IgD-negative memory B cell (primary cell): Measurements from ENCODE around the gene ZNF791. TPM values are rescaled to one million over a fixed set of nuclear protein-coding genes. Genes with fewer than 3 reads are reported as not detected.
"Not testable (repeated sequence)": the region's sequence is repeated elsewhere in the genome, so short reads cannot be mapped to it uniquely, and the experiment has no call there.

ENCODE experiments used
- H3K27ac Mint-ChIP-seq, 3 donors: one replicate each; pipeline ENCODE4 v1.8.0; 2020 to 2022; ENCODE audit warnings: mild to moderate bottlenecking in 3 of 3, mixed read lengths in 3 of 3, moderate library complexity in 1 of 3
- H3K27me3 Mint-ChIP-seq: one replicate; pipeline ENCODE4 v1.8.0; 2021; ENCODE audit warnings: mixed read lengths
- H3K36me3 Mint-ChIP-seq: one replicate; pipeline ENCODE4 v1.8.0; 2020; ENCODE audit warnings: mild to moderate bottlenecking, mixed read lengths
- H3K4me1 Mint-ChIP-seq, 3 donors: one replicate each; pipeline ENCODE4 v1.8.0; 2020 to 2022; ENCODE audit warnings: mixed read lengths in 3 of 3, mild to moderate bottlenecking in 1 of 3
- H3K4me3 Mint-ChIP-seq, 4 donors: one replicate each; pipeline ENCODE4 v1.8.0; 2020 to 2022; ENCODE audit warnings: mild to moderate bottlenecking in 4 of 4, mixed read lengths in 4 of 4, moderate library complexity in 3 of 4
- H3K9me3 Mint-ChIP-seq, 3 donors: one replicate each; pipeline ENCODE4 v1.8.0; 2020 to 2021; ENCODE audit warnings: mixed read lengths in 3 of 3, mild to moderate bottlenecking in 1 of 3
- polyA plus RNA-seq: library from polyadenylated mRNA; unstranded; fragments of 300-500 nt; fragmentation: Illumina TruSeq; gene quantifications from one replicate; pipeline ENCODE4 v1.2.3, GENCODE V29; 2021

The ZNF791 gene
- polyA plus RNA-seq, 1 donor from 2014 or later, result 13.3 TPM

DNA sequence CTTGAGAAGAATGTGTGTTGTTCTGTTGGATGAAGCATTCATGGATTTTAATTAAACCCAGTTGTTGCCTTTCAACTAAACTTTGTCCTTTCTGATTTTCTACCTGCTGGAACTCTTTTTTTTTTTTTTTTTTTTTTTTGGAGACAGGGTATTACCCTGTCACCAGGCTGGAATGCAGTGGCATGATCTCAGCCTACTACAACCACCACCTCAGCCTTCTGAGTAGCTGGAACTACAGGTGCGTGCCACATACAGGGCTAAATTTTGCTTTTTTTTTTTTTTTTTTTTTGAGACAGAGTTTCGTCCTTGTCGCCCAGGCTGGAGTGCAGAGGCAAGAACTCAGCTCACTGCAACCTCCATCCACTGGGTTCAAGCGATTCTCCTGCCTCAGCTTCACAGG is 6.9 kb downstream of the ZNF791 start:
- Mint-ChIP-seq H3K36me3 (peaks cover 1% of the 10 kb centered on the region), H3K4me1 (peaks cover 21 to 42% (median 42%) of the 10 kb centered on the region in 3 donors), H3K9me3 (no peaks in the 10 kb centered on the region), H3K4me3 (peak overlapping the region in 1 of 4 donors; percentile 70), H3K27ac (no peak overlapping the region), H3K27me3 (no peaks in the 10 kb centered on the region)

- Mint-ChIP-seq H3K27ac (peak overlapping the region in 1 of 3 donors; percentile 56), H3K4me1 (peaks cover 5 to 19% (median 17%) of the 10 kb centered on the region in 3 donors), H3K4me3 (peak overlapping the region in 1 of 4 donors; percentile 65)
- H3K27me3 Mint-ChIP-seq, H3K9me3 Mint-ChIP-seq, H3K36me3 Mint-ChIP-seq: not testable (repeated sequence)
Measured at GRCh38 chr19:12621253-12622024, 10.7 kb downstream of the ZNF791 start.

- Mint-ChIP-seq H3K36me3 (peaks cover 7% of the 10 kb centered on the region), H3K27ac (peak overlapping the region in 1 of 3 donors; percentile 45), H3K4me3 (peak overlapping the region in 1 of 4 donors; percentile 45), H3K4me1 (peaks cover 0 to 14% (median 12%) of the 10 kb centered on the region in 3 donors), H3K9me3 (peaks cover 0 to 6% (median 0%) of the 10 kb centered on the region in 3 donors), H3K27me3 (no peaks in the 10 kb centered on the region)
Measured at GRCh38 chr19:12623361-12624031, 12.8 kb downstream of the ZNF791 start.

GRCh38 chr19:12626958-12627357 is 16.2 kb downstream of the ZNF791 start:
- Mint-ChIP-seq H3K9me3 (peaks cover 0 to 15% (median 2%) of the 10 kb centered on the region in 3 donors), H3K4me3 (no peak overlapping the region), H3K4me1 (peaks cover 0 to 1% (median 0%) of the 10 kb centered on the region in 3 donors), H3K27ac (peak overlapping the region in 1 of 3 donors; percentile 76), H3K27me3 (no peaks in the 10 kb centered on the region), H3K36me3 (peaks cover 14% of the 10 kb centered on the region)

DNA sequence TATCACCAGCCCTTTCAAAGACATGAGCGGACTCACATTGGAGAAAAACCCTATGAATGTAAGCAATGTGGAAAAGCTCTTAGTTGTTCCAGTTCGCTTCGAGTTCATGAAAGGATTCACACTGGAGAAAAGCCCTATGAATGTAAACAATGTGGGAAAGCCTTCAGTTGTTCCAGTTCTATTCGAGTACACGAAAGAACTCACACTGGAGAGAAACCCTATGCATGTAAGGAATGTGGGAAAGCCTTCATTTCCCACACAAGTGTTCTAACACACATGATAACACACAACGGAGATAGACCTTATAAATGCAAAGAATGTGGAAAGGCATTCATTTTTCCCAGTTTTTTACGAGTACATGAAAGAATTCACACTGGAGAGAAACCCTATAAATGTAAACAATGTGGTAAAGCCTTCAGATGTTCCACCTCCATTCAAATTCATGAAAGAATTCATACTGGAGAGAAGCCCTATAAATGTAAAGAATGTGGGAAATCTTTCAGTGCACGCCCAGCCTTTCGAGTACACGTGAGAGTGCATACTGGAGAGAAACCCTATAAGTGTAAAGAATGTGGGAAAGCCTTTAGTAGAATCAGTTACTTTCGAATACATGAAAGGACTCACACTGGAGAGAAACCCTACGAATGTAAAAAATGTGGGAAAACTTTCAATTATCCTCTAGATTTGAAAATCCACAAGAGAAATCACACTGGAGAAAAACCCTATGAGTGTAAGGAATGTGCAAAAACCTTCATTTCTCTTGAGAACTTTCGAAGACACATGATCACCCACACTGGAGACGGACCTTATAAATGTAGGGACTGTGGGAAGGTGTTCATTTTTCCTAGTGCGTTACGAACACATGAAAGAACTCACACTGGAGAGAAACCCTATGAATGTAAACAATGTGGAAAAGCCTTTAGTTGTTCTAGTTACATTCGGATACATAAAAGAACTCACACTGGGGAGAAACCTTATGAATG is 17.6 kb downstream of the ZNF791 start:
- Mint-ChIP-seq H3K4me3 (no peak overlapping the region), H3K9me3 (peaks cover 0 to 15% (median 2%) of the 10 kb centered on the region in 3 donors), H3K27ac (no peak overlapping the region), H3K4me1 (no peaks in the 10 kb centered on the region), H3K27me3 (no peaks in the 10 kb centered on the region), H3K36me3 (peaks cover 14% of the 10 kb centered on the region)

GRCh38 chr19:12629215-12629614 is 18.5 kb downstream of the ZNF791 start:
- Mint-ChIP-seq H3K4me3 (no peak overlapping the region), H3K4me1 (peaks cover 0 to 1% (median 0%) of the 10 kb centered on the region in 3 donors), H3K27me3 (no peaks in the 10 kb centered on the region), H3K27ac (no peak overlapping the region), H3K9me3 (peaks cover 0 to 15% (median 2%) of the 10 kb centered on the region in 3 donors), H3K36me3 (peaks cover 14% of the 10 kb centered on the region)

DNA sequence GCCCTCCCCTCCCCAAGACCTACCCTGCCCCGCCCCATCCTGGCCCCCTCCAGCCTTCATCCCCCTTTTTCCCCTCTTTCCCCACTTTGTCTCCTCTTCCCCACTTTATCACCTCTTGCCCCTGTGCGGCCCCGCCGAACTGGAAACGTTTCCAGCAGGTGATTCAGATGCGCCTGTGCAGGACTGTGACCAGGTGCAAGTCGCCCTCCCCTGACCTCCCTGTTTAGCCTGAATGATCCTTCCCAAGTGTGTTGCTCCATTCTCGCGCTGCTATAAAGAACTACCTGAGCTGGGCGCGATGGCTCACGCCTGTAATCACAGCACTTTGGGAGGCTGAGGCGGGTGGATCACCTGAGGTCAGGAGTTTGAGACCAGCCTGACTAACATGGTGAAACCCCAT is 25.9 kb downstream of the ZNF791 start:
- Mint-ChIP-seq H3K27ac (no peak overlapping the region), H3K9me3 (no peaks in the 10 kb centered on the region), H3K4me1 (peaks cover 6 to 12% (median 9%) of the 10 kb centered on the region in 3 donors), H3K36me3 (no peaks in the 10 kb centered on the region), H3K27me3 (no peaks in the 10 kb centered on the region), H3K4me3 (no peak overlapping the region)

DNA sequence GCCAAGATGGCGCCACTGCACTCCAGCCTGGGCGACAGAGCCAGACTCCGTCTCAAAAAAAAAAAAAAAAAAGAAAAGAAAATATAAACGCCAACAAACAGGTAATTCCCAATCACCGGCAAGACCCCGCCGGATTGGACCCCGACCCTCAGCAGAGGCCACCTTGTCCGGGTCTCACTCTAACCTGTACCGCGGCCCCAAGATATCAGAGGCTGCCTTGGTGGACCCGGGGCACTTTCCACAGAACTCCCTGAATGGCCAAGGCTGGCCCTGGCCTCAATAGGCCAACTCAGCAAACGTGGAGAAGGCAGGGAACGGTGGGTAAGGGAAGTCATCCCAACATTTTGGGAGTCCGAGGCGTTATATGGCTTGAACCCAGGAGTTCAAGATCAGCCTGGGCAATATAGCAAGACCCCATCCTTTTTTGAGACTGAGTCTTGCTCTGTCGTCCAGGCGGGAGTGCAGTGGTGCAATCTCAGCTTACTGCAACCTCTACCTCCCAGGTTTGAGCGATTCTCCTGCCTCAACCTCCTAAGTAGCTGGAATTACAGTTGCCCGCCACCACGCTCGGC is 28.0 kb downstream of the ZNF791 start:
- H3K4me3 Mint-ChIP-seq, result no peak overlapping the region

GRCh38 chr19:12639901-12640613 is 29.3 kb downstream of the ZNF791 start:
- H3K27me3 Mint-ChIP-seq, result no peaks in the 10 kb centered on the region
- H3K9me3 Mint-ChIP-seq, result no peaks in the 10 kb centered on the region
- peaks cover 6 to 12% (median 8%) of the 10 kb centered on the region in 3 donors for H3K4me1 Mint-ChIP-seq
- peak overlapping the region; percentile 34 to 60 (median 39) for H3K27ac Mint-ChIP-seq
- peaks cover 1% of the 10 kb centered on the region for H3K36me3 Mint-ChIP-seq
- peak overlapping the region; percentile 21 to 92 (median 78) for H3K4me3 Mint-ChIP-seq

More for the DNA sequence above, 28.0 kb downstream of the ZNF791 start:
- Mint-ChIP-seq H3K27me3 (no peaks in the 10 kb centered on the region), H3K27ac (no peak overlapping the region), H3K9me3 (no peaks in the 10 kb centered on the region), H3K36me3 (peaks cover 1% of the 10 kb centered on the region), H3K4me1 (peaks cover 6 to 12% (median 9%) of the 10 kb centered on the region in 3 donors)

DNA sequence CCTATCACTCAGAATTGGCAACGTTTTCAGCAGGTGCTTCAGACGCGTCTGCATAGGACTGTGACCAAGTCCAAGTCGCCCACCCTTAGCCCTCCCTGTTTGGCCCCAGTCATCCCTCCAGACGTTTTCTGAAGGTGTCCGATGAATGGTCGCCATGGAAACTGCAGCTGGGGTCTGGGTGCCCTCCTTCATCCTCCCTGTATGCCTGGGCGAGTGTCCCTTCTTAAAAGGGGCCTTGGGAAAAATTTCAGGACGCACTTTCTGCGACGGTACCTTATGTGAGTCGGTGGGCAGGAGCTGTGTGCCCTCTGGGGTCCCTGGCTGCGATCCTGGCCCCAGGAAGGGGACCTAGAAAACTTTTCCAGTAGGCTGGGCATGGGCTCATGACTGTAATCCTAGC is 30.7 kb downstream of the ZNF791 start:
- Mint-ChIP-seq H3K27ac (peak overlapping the region in 1 of 3 donors; percentile 10), H3K36me3 (peaks cover 1% of the 10 kb centered on the region), H3K9me3 (no peaks in the 10 kb centered on the region), H3K4me1 (peaks cover 6 to 8% (median 6%) of the 10 kb centered on the region in 3 donors), H3K4me3 (no peak overlapping the region), H3K27me3 (no peaks in the 10 kb centered on the region)

GRCh38 chr19:12642506-12642905 is 31.8 kb downstream of the ZNF791 start:
- Mint-ChIP-seq H3K27me3 (no peaks in the 10 kb centered on the region), H3K9me3 (no peaks in the 10 kb centered on the region), H3K4me3 (no peak overlapping the region), H3K36me3 (peaks cover 1% of the 10 kb centered on the region), H3K4me1 (peaks cover 6 to 8% (median 6%) of the 10 kb centered on the region in 3 donors), H3K27ac (no peak overlapping the region)

- not testable (repeated sequence) for H3K4me1 Mint-ChIP-seq, H3K9me3 Mint-ChIP-seq, H3K36me3 Mint-ChIP-seq, H3K27me3 Mint-ChIP-seq, H3K4me3 Mint-ChIP-seq, H3K27ac Mint-ChIP-seq
Measured at GRCh38 chr19:12643716-12644115, 33.0 kb downstream of the ZNF791 start.

DNA sequence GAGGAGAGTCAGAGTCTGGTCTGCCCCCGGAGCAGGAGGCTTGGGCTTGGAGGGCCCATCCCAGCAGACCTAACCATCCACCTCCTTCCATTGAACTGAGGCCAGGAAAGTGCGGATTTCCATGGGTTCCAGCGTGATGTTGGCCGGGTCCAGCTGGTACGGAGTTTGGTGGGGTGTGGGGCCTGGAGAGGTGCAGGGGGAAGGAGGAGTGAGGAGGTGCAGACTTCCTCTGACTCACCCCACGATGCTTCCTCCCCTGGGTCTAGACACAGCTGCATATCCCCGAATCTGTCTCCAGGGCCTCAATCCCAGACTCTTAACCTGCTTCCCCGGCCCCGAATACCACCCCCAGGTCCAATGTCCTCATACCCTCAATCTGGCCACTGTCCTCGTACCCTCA is 35.8 kb downstream of the ZNF791 start:
- no peak overlapping the region for H3K27ac Mint-ChIP-seq
- H3K4me3 Mint-ChIP-seq, result no peak overlapping the region
- H3K36me3 Mint-ChIP-seq, result peaks cover 1% of the 10 kb centered on the region
- H3K4me1 Mint-ChIP-seq, result peaks cover 0 to 2% (median 0%) of the 10 kb centered on the region in 3 donors
- H3K9me3 Mint-ChIP-seq, result no peaks in the 10 kb centered on the region
- H3K27me3 Mint-ChIP-seq, result no peaks in the 10 kb centered on the region

DNA sequence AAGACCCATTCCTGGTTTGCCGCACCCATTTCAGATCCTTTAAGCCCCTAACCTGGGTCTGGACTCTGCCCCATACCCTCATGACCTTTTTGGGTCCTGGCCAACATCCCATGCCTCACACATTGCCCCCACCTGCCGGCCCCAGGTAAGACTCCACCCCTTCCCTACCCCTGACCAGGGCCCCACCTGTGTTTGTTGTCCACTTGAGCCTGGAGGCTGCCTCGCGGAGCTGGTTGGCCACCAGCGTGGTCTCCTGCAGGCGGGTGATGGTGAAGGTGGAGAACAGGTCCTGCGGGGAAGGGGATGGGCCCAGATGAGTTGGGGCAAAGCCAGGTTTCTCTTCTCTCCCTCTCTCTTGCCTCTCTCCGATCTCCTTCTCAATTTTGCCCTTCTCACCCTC is 36.3 kb downstream of the ZNF791 start:
- Mint-ChIP-seq H3K27ac (no peak overlapping the region), H3K4me3 (no peak overlapping the region), H3K9me3 (no peaks in the 10 kb centered on the region), H3K36me3 (peaks cover 1% of the 10 kb centered on the region), H3K4me1 (peaks cover 0 to 2% (median 0%) of the 10 kb centered on the region in 3 donors), H3K27me3 (no peaks in the 10 kb centered on the region)
